HepG2 (cell line): ENCODE measurements around the gene FLYWCH1.

Experiments
- MAFK ChIP-seq, 2 experiments: IDR thresholded peaks in 1 of 2; conservative IDR thresholded peaks in 1 of 2; 2 replicates each; pipeline ENCODE4 v1.6.1; 2011; ENCODE audit warnings: improper control_type of control experiment in 2 of 2, low read length in 2 of 2
- NFIB ChIP-seq: sonication (generic); formaldehyde crosslinking; IDR thresholded peaks from 2 replicates; pipeline ENCODE4 v1.9.0; 2021; ENCODE audit warnings: missing genetic modification reagents, mild to moderate bottlenecking, borderline replicate concordance
- NR2C2 ChIP-seq: sonication (generic); formaldehyde crosslinking; IDR thresholded peaks from 2 replicates; pipeline ENCODE4 v1.4.0; 2020; ENCODE audit warnings: missing genetic modification reagents, mild to moderate bottlenecking, moderate library complexity, borderline replicate concordance
- TF ChIP-seq, protein P1 (sequence below): sonication (generic); formaldehyde crosslinking; IDR thresholded peaks from 2 replicates; pipeline ENCODE4 v1.8.1; 2022; ENCODE audit warnings: low read depth, mild to moderate bottlenecking, missing genetic modification reagents
- TF ChIP-seq, protein P2 (sequence below): sonication (generic); formaldehyde crosslinking; IDR thresholded peaks from 2 replicates; pipeline ENCODE4 v1.5.1; 2020; ENCODE audit warnings: missing genetic modification reagents, mild to moderate bottlenecking, borderline replicate concordance

DNA sequence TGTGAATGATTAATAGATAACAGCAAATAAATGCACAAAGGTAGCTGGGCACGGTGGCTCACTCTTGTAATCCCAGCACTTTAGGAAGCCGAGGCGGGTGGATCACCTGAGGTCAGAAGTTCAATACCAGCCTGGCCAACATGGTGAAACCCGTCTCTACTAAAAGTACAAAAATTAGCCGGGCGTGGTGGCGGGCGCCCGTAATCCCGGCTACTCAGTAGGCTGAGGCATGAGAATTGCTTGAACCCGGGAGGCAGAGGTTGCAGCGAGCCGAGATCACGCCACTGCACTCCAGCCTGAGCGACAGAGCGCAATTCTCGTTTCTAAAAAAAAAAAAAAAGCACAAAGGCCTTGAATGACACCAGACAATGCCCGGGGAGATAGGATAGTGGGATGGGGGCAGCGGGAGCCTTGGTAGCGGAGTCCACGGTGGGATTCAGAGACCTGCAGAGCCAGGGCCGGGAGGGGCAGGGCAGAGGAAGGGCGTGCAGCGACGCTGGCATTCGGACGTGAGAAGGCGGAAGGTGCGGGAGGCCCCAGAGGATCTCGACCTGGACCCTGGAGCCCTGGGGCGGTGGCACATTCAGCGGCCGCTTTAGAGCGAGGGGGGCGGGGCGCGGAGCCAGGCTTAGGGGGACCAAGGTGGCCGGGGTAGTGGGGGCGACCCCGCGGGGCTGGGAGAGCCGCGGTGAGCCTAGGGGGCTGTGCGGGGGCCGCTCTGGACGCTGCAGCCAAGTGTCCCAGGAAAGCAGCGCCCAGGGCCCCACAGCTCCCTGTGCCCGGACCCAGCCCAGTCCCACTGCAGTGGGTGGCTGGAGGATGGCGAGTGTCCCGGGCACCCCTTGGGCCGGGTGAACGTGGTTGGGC, 29.7 kb upstream of the FLYWCH1 start:
- TF ChIP-seq, protein P1, sequence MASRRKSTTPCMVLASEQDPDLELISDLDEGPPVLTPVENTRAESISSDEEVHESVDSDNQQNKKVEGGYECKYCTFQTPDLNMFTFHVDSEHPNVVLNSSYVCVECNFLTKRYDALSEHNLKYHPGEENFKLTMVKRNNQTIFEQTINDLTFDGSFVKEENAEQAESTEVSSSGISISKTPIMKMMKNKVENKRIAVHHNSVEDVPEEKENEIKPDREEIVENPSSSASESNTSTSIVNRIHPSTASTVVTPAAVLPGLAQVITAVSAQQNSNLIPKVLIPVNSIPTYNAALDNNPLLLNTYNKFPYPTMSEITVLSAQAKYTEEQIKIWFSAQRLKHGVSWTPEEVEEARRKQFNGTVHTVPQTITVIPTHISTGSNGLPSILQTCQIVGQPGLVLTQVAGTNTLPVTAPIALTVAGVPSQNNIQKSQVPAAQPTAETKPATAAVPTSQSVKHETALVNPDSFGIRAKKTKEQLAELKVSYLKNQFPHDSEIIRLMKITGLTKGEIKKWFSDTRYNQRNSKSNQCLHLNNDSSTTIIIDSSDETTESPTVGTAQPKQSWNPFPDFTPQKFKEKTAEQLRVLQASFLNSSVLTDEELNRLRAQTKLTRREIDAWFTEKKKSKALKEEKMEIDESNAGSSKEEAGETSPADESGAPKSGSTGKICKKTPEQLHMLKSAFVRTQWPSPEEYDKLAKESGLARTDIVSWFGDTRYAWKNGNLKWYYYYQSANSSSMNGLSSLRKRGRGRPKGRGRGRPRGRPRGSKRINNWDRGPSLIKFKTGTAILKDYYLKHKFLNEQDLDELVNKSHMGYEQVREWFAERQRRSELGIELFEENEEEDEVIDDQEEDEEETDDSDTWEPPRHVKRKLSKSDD (CRISPR knock-in tag): no peak
- TF ChIP-seq NR2C2 (CRISPR knock-in tag) (no peak), NFIB (CRISPR knock-in tag) (no peak), MAFK (conservative IDR thresholded peaks at IDR 0.05 in 1 of 2, IDR thresholded peaks at IDR 0.05 in 1 of 2; ENCODE audit: low read length in 2 of 2) (no peak)
- TF ChIP-seq, protein P2, sequence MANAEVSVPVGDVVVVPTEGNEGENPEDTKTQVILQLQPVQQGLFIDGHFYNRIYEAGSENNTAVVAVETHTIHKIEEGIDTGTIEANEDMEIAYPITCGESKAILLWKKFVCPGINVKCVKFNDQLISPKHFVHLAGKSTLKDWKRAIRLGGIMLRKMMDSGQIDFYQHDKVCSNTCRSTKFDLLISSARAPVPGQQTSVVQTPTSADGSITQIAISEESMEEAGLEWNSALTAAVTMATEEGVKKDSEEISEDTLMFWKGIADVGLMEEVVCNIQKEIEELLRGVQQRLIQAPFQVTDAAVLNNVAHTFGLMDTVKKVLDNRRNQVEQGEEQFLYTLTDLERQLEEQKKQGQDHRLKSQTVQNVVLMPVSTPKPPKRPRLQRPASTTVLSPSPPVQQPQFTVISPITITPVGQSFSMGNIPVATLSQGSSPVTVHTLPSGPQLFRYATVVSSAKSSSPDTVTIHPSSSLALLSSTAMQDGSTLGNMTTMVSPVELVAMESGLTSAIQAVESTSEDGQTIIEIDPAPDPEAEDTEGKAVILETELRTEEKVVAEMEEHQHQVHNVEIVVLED (CRISPR knock-in tag): no peak
